Heart right ventricle (tissue), 16 donors: ENCODE data around the gene KCNV2. TPM values are rescaled to one million over a fixed set of nuclear protein-coding genes. Genes with fewer than 3 reads are reported as not detected.

ENCODE experiments used
- ATAC-seq, 8 donors: fragments of 200-7000 bp; cut with Tn5 transposase; one replicate each; pipeline ENCODE4 v1.9.1; 2020; ENCODE audit warnings: mild to moderate bottlenecking in 8 of 8, moderate library complexity in 8 of 8, moderate number of reproducible peaks in 1 of 8
- DNase-seq, 2 donors: peaks; one replicate each; pipeline ENCODE4 v3.0.0-alpha.2; 2020
- H3K27ac ChIP-seq, 10 donors: fragments of 200-600 bp; sonication (generic) in 2 of 10; one replicate each; pipeline versions ENCODE4 v1.5.0 to v1.8.0; 2020 to 2022; ENCODE audit warnings: mild to moderate bottlenecking in 3 of 10
- H3K27me3 ChIP-seq, 7 donors: fragments of 200-600 bp; one replicate each; pipeline ENCODE4 v1.8.0; 2021 to 2022; ENCODE audit warnings: mild to moderate bottlenecking in 2 of 7
- H3K36me3 ChIP-seq, 9 donors: fragments of 200-600 bp; sonication (generic) in 1 of 9; one replicate each; pipeline versions ENCODE4 v1.5.0 to v1.8.0; 2020 to 2022; ENCODE audit warnings: mild to moderate bottlenecking in 2 of 9
- H3K4me1 ChIP-seq, 9 donors: fragments of 200-600 bp; sonication (generic) in 1 of 9; one replicate each; pipeline versions ENCODE4 v1.5.0 to v1.8.0; 2020 to 2022; ENCODE audit warnings: mild to moderate bottlenecking in 4 of 9
- H3K4me3 ChIP-seq, 10 donors: fragments of 200-600 bp; sonication (generic) in 2 of 10; one replicate each; pipeline versions ENCODE4 v1.5.0 to v1.8.0; 2020 to 2022; ENCODE audit warnings: mild to moderate bottlenecking in 7 of 10, moderate library complexity in 2 of 10
- H3K9me3 ChIP-seq, 11 donors: fragments of 200-600 bp in 10 of 11; sonication (generic) in 2 of 11; one replicate each; pipeline versions ENCODE4 v1.5.0 to v1.8.0; 2013 to 2022; ENCODE audit warnings: mild to moderate bottlenecking in 2 of 11, control low read depth in 1 of 11, moderate library complexity in 1 of 11
- CTCF ChIP-seq, 9 donors: fragments of 200-600 bp; sonication (generic) in 2 of 9; IDR thresholded peaks; one replicate each; pipeline versions ENCODE4 v1.5.0 to v1.8.0; 2021 to 2022; ENCODE audit warnings: antibody characterized with exemption in 9 of 9, mild to moderate bottlenecking in 5 of 9, moderate library complexity in 1 of 9
- WGBS, 2 donors: extraction: QIAGEN DNeasy Blood & Tissue Kit; methylation state at CpG; one replicate each; pipeline ENCODE4 v1.1.7; 2013; ENCODE audit warnings: inconsistent platforms in 1 of 2; 5-methylcytosine and 5-hydroxymethylcytosine counted together
- intact Hi-C, 10 donors: fragments of 100-400 bp; cut with DNase I; formaldehyde crosslinking; loops; one replicate each; pipeline versions ENCODE4 v1.11.1 to v1.14.2; 2022
- polyA plus RNA-seq, 2 donors: library from polyadenylated mRNA; stranded (reverse); fragments of 200-250 nt; gene quantifications; one replicate each; pipeline ENCODE4 v1.2.3, GENCODE V29; 2013
- total RNA-seq, 10 donors: library from RNA; stranded (reverse); fragmentation: NEBNext Ultra II Directional in 3 of 10; extraction: Animal tissue kit (Norgen Biotek cat#: 25700) in 3 of 10; gene quantifications; one replicate each; pipeline versions ENCODE4 v1.2.1 to v1.2.4, GENCODE V29; 2021 to 2023
- donor health status: Arrhythmogenic right ventricular cardiomyopathy.
- donor health status: ischemic (EF 13 %, LVEDD 7.1; RV severe dilation, severe dysfunction).
- donor health status: healthy with polysubstance abuse.
- donor health status: DM: no; HTN: yes; CAD: no.
- donor health status: DM: no; HTN: no; CAD: no.
- donor health status: ischemic (EF 25% LVEDD 6.9; RV normal size, moderate dysfunction).
- donor health status: ischemic (EF 25% LVEDD 5.7; RV mildly dilated, moderate dysfunction).
- donor health status: healthy.
- donor health status: DM: yes; HTN: yes; CAD: no.
- donor health status: Ischemic cardiomyopathy.
- donor health status: ischemic (EF 35%, LVEDD 5.7; RV mildly dilated, moderate dysfunction).
- donor health status: nonischemic (EF 11% LVEDD 7.7; RV severe dilation, severe dysfunction).
- donor health status: DM: yes; HTN: yes; CAD: no.
- donor health status: PGD.
- donor health status: ischemic (EF 29% LVEDD 5.4; RV normal size, mild dysfunction).
- donor health status: nonischemic (EF 23%, LVEDD 6.1; RV moderate dilation, normal function).

The KCNV2 gene
- total and polyA plus RNA-seq, 12 donors: not detected

- H3K36me3 ChIP-seq: no peaks in the 10 kb centered on the region
- WGBS, 2 donors: 98% methylated on average over 29 of the region's 29 CpGs
- intact Hi-C loops: no loop called here
- peaks cover 0 to 12% (median 0%) of the 10 kb centered on the region in 9 donors for H3K4me1 ChIP-seq
- H3K9me3 ChIP-seq: peaks cover 0 to 3% (median 0%) of the 10 kb centered on the region in 11 donors
- no peak overlapping the region for H3K27ac ChIP-seq
- H3K27me3 ChIP-seq: no peaks in the 10 kb centered on the region
- no peak for ATAC-seq
- TF ChIP-seq CTCF (IDR thresholded peaks at IDR 0.05): no peak
- DNase-seq: no peak
- H3K4me3 ChIP-seq: no peak overlapping the region
Observed at GRCh38 chr9:2718698-2719033, 1.4 kb downstream of the KCNV2 start.

- WGBS, 2 donors: 63 to 73% methylated on average over 1 of the region's 1 CpG
- Histone ChIP-seq H3K9me3 (no peaks in the 10 kb centered on the region), H3K27ac (no peak overlapping the region), H3K36me3 (no peaks in the 10 kb centered on the region), H3K4me1 (peaks cover 0 to 13% (median 0%) of the 10 kb centered on the region in 9 donors), H3K27me3 (no peaks in the 10 kb centered on the region), H3K4me3 (no peak overlapping the region)
- intact Hi-C loops: loop anchor here in 5 of 10 donors (10.0 kb wide), 6 partner anchors 55 to 585 kb away; no protein-coding TSS in a partner anchor
- ATAC-seq (no peak), DNase-seq (no peak)
- no peak for TF ChIP-seq CTCF (IDR thresholded peaks at IDR 0.05)
Observed at GRCh38 chr9:2720179-2720654, 2.9 kb downstream of the KCNV2 start.

GRCh38 chr9:2722715-2723114 lies 5.4 kb downstream of the KCNV2 start:
- Histone ChIP-seq H3K9me3 (no peaks in the 10 kb centered on the region), H3K27me3 (no peaks in the 10 kb centered on the region), H3K4me3 (no peak overlapping the region), H3K36me3 (no peaks in the 10 kb centered on the region), H3K4me1 (peaks cover 0 to 16% (median 3%) of the 10 kb centered on the region in 9 donors), H3K27ac (no peak overlapping the region)
- DNase-seq (no peak), ATAC-seq (peak in 1 of 8 donors; percentile 33)
- intact Hi-C loops: loop anchor here in 5 of 10 donors (10.0 kb wide), 6 partner anchors 58 to 588 kb away; no protein-coding TSS in a partner anchor
- 50 to 78% methylated on average over 2 of the region's 2 CpGs for WGBS, 2 donors
- TF ChIP-seq CTCF (IDR thresholded peaks at IDR 0.05): no peak

GRCh38 chr9:2723376-2724065 lies 6.2 kb downstream of the KCNV2 start:
- TF ChIP-seq CTCF (IDR thresholded peaks at IDR 0.05): no peak
- no peaks in the 10 kb centered on the region for H3K9me3 ChIP-seq
- DNase-seq (no peak), ATAC-seq (no peak)
- H3K36me3 ChIP-seq: no peaks in the 10 kb centered on the region
- 61 to 74% methylated on average over 4 of the region's 4 CpGs for WGBS, 2 donors
- no peak overlapping the region for H3K27ac ChIP-seq
- peaks cover 0 to 24% (median 11%) of the 10 kb centered on the region in 9 donors for H3K4me1 ChIP-seq
- no peak overlapping the region for H3K4me3 ChIP-seq
- intact Hi-C loops: loop anchor here in 5 of 10 donors (10.0 kb wide), 6 partner anchors 59 to 589 kb away; no protein-coding TSS in a partner anchor
- H3K27me3 ChIP-seq: no peaks in the 10 kb centered on the region
